GM21381 (cell line): ENCODE measurements around the gene CTTNBP2NL.
"Not testable (repeated sequence)": the region's sequence is repeated elsewhere in the genome, so short reads cannot be mapped to it uniquely, and the experiment has no call there.

Experiments
- ATAC-seq: cut with Tn5 transposase; IDR thresholded peaks from one replicate; pipeline ENCODE4 v1.9.1; 2021; ENCODE audit warnings: mild to moderate bottlenecking, moderate library complexity; ENCODE audit not compliant: unreplicated experiment

The CTTNBP2NL gene

DNA sequence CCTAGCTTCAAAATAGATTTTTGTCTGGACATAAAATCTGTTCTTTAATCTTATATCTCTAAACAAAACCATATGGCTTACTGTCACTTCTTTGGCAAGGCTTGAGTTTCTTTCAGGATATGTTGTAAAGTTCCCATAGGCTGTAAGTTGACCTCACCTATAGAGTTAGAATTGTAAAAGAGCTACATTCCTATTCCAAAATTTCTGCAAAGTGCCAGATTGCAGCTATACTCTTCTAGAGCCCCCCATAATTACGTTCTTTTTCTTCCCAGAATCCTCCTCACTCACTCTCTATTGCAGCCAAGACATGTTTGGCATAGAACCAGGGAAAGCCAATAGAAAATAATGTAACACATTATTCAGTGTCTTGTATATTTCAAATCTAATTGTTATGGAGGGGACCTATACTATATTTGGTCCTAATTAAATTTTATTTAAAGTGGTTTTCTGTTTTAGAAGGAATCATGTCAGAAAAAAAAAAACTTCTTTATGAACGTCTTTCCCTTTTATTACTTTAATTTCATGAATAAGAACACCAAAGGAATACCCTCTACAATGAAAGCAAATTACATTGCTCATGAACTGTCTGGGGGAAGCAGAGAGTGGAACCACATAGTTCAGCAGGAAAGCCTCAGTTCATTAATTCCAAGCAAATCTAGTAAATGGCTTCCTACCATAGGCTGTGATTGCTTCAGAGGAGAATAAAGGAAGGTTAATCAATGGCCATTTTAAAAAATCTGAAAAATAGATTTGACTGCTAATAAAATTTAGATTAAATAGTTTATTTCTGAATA lies 22.3 kb downstream of the CTTNBP2NL start:
- no peak for ATAC-seq

GRCh38 chr1:112423207-112423606 lies 27.2 kb downstream of the CTTNBP2NL start:
- ATAC-seq = no peak

GRCh38 chr1:112423666-112424065 lies 27.7 kb downstream of the CTTNBP2NL start:
- not testable (repeated sequence) for ATAC-seq

DNA sequence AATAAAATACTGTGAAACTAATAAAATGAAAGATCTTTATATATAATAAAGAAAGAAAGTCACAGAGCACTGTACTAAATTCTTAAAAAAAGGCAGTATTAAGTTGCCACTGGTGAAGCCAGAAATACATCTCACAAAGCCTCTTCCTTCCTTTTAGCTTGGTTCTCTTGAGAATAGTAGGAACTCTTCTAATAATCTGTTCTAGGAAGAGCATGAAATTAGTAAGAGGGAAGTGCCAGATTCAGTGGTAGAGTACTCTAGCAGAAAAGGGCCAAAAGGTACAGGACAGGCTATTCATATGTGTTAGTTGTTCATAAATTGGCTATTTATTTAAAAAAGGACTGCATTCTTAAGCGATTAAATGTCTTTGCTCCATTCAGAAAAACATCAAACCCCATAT lies 33.7 kb downstream of the CTTNBP2NL start:
- ATAC-seq = no peak

DNA sequence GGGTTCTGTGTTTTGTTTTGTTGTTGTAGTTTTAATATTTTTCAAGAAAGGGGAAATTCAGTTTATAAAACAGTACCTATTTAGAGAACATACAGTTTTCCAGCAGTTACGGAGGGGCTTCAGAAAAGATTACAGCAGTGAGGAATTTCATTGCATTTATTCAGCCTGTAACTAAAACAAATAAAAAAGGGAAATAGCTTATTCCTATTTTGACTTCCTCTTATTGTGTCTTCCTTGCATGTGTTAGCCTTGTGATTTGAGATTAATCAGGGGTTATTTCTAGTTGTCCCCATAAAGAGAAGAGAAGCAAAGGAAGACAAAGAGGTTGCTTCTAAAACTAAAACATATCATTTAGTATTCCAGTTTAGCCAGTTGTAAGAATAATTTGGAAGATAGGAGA lies 35.0 kb downstream of the CTTNBP2NL start:
- no peak for ATAC-seq

- no peak for ATAC-seq
Observed at GRCh38 chr1:112435448-112435847, 39.4 kb downstream of the CTTNBP2NL start.

DNA sequence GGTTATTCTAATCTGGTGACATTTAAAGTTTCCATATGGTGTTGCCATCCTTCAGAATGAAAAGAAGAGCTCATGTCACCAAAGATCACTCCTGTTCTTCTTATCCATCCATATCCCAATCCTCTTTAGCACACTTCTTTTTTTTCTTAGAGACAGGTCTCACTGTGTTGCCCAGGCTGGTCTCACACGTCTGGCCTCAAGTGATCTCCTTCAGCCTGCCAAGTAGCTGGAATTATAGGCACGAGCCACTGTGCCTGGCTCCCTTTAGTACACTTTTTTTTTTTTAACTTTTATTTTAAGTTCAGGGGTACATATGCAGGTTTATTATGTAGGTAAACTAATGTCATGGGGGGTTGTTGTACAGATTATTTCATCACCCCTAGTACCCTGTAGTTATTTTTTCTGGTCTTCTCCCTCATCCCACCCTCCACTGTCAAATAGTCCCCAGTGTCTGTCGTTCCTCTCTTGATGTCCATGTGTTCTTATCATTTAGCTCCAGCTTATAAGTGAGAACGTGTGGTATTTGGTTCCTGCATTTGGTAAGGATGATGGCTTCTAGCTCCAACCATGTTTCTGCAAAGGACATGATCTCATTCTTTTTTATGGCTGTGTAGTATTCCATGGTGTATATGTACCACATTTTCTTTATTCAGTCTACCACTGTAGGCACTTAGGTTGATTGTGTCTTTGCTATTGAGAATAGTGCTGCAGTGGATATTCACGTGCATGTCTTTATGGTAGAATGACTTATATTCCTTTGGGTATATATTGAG lies 40.6 kb downstream of the CTTNBP2NL start:
- no peak for ATAC-seq

- ATAC-seq = not testable (repeated sequence)
Observed at GRCh38 chr1:112438156-112438555, 42.1 kb downstream of the CTTNBP2NL start.

GRCh38 chr1:112439592-112439991 lies 43.6 kb downstream of the CTTNBP2NL start:
- ATAC-seq = no peak

DNA sequence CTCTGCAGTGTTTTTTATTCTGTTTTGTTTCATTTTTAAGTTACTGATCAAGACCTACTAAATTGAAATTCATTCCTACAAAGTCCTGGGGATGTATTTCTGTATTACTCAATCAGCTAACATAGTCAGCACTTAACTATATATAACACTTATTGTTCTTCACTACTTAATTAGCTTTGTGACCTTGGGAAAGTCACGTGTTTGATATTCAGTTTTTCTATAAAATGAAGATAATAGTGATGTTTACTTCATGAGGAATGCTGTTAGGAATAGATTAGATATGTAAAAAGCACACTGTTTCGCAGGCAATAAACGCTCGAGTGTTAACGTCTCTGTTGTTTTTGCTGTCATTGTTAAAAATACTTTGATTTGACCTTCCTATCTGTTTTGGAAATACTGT lies 44.6 kb downstream of the CTTNBP2NL start:
- ATAC-seq = no peak

DNA sequence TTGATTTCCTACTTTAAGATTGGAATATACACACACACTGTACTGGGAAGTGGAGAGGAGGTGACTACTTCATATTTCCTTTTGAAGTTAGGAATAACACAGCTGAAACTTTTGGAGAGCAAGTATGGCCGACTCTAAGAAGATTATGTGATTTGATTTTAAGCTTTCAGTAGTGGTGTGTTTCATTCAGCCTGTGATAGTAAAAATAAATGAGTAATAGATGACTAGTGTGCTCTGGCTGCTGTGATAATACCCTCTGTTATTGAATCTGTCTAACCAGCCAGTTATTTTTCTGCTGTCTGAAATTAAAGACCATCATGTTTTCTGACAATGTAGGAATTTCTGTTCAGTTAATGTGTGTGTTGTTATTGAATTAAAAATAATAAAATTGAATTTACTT lies 48.3 kb downstream of the CTTNBP2NL start:
- no peak for ATAC-seq

GRCh38 chr1:112445596-112445995 lies 49.6 kb downstream of the CTTNBP2NL start:
- no peak for ATAC-seq

DNA sequence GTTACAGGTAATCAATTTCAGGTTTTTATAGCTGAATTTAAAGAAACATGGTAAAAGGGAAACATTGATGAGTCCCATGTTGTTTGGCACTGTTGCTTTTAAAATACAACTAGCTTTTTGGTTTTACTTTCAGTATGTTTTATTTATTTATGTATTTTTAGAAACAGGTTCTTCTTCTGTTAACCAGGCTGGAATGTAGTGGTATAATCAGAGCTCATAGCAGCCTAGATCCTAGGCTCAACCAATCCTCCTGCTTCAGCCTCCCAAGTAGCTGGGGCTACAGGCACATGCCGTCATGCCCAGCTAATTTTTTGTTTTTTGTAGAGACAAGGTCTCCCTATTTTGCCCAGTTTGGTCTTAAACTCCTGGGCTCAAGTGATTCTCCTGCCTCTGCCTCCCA lies 50.4 kb downstream of the CTTNBP2NL start:
- ATAC-seq = no peak

DNA sequence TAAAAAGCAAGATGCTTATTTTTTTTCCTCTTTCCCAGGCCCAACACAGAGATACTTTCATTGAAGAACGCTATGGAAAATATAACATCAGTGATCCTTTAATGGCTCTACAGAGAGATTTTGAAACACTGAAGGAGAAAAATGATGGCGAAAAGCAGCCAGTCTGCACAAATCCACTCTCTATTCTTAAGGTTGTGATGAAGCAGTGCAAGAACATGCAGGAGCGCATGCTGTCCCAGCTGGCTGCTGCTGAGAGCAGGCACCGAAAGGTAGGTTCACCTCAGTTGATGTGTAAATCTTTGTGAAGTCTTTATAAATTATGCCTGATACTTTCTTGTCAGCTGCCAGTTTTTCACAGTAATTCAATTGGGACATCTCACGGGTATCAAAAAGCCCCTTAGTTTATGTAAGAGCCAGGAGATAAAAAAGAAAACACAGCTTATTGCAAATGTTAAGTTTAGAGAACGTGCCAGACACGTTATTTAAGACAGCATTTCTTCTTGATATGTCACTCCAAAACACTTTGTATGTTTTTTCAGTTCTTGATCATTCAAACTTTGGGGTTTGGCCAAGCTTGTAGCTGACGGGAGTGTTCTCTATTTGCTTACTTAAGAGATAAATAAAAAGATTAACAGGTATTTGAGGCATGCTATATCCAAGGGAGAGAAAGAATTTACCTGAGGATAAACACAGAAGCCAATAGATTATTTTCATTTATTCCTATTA lies 53.1 kb downstream of the CTTNBP2NL start:
- ATAC-seq = no peak

- ATAC-seq = no peak
Observed at GRCh38 chr1:112449630-112449983, 53.6 kb downstream of the CTTNBP2NL start.

DNA sequence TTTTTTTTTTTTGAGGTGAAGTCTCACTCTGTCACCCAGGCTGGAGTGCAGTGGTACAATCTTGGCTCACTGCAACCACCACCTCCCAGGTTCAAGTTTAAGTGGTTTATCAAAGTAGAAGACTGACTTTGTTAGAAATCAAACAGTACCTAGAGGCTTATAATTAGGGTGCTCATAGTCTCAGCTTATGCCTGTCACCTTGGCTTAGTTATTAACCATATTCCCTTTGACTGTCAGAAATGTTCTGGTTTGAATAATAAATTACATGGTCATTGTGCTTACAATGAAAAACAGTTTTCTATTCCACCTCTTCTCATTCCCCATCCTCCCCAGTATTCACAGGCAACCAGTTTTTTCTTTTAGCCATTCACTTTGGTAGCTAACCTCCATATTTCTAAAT lies 54.8 kb downstream of the CTTNBP2NL start:
- ATAC-seq = no peak

- not testable (repeated sequence) for ATAC-seq
Observed at GRCh38 chr1:112451301-112451700, 55.3 kb downstream of the CTTNBP2NL start.

DNA sequence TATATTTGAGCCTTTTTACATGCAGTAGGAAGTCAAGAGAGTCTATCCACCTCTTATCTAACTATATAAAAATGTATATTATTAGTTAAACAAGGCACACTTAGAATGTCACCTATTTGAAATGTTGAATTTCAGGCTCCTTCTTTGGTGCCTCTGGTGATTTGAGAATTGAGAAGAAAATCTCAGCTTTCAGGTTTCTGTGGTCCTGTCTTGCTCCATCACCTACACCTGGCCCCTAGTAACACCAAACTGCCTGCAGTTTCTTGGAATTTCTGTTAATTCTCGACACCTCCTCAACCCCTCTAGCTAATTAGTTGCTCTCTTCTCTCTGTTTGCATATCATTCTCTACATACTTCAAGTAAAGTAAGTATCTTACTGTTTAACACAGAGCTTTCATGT lies 57.9 kb downstream of the CTTNBP2NL start:
- ATAC-seq = no peak

DNA sequence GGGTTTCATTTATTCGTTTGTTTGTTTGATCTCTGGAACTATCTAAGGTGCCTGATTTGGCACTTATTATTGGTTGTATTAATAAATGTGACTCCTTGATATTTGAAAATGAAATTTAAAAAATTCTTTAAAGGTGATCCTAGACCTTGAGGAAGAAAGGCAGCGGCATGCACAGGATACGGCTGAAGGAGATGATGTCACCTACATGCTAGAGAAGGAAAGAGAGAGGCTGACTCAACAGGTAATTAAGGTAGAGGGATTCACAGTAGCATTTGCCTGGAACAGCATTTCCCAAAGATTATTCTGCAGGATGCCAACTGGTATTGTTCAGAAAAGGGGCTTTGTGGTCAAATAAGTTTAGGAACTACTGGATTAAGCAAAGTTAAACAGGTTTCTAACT lies 58.3 kb downstream of the CTTNBP2NL start:
- ATAC-seq = no peak

DNA sequence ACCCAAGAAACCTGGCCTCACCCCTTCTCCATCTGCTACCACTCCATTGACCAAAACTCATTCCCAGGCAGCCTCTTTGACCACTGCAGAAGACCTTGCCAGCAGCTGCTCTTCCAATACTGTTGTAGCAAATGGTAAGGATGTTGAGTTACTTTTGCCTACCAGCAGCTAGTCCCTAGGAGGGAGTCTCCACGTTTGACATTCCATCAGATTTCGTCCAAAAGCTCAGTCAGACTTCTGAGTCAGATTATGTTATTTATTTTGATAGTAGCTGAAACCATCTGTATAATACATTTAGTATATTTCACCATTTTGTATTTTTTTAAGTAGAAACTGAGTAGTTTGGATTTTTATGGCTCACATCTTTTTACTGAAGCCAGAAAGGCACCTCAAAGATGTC lies 61.2 kb downstream of the CTTNBP2NL start:
- no peak for ATAC-seq

GRCh38 chr1:112457955-112458354 lies 61.9 kb downstream of the CTTNBP2NL start:
- no peak for ATAC-seq

GRCh38 chr1:112458756-112459155 lies 62.7 kb downstream of the CTTNBP2NL start:
- no peak for ATAC-seq
